NCI-H82 (cell line): Measurements from ENCODE around the gene RPS6KA4.
A peak's percentile ranks its signal among the peaks of the same experiment; 100 is the strongest.

Experiments
- DNase-seq: peaks from one replicate; lab custom pipeline; 2025; lab: John Stamatoyannopoulos, UW

RPS6KA4 gene

DNA sequence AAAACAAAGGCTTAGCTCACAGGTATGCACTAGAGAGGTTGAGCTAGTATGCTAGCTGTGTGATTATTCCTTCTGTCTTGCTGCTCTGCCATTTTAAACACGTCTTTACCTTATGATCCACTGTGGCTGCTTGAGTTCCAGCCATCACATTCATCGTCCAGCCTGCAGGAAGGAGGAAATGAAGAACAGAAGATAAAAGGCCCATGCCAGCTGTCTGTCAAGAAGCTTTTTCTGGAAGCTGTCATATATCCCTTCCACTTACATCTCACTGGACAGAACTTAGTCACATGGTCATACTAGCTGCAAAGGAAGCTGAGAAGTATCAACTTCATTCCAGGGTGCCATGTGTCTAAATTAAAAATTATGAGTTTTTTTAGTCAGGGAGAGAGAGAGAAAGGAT, 31.6 kb upstream of the RPS6KA4 start:
- no peak for DNase-seq

DNA sequence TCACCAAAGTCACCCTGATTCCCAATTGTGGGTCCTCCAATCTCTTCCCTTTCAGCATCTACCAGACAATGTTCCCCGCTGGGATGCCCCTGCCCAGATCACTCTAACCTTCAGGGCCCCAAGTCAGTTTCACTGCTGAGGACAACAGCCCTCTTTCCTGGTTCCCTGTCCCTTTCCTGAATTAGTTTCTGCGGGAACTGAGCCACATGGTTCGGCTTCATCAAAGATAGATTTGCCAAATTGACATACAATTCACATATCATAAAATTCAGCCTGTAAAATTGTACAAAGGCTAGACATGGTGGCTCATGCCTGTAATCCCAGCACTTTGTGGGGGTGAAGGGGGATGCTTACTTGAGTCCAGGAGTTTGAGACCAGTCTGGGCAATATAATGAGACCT, 31.0 kb upstream of the RPS6KA4 start:
- no peak for DNase-seq

DNA sequence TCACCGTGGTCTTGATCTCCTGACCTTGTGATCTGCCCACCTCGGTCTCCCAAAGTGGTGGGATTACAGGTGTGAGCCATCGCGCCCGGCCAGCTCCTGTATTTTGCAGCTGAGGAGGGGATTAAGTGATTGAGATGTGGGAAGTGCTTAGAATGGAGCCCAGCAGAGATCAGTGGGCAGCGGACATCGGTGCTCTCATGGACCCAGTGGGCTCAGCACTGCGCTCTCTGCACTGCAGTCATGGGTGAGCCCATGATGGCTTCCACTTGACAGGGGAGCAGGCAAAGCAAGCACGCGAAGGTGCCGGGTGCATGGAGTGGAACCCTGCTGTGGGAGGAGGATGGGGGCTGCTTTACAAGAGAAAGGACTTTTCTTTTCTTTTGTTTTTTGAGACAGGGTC, 28.1 kb upstream of the RPS6KA4 start:
- no peak for DNase-seq

DNA sequence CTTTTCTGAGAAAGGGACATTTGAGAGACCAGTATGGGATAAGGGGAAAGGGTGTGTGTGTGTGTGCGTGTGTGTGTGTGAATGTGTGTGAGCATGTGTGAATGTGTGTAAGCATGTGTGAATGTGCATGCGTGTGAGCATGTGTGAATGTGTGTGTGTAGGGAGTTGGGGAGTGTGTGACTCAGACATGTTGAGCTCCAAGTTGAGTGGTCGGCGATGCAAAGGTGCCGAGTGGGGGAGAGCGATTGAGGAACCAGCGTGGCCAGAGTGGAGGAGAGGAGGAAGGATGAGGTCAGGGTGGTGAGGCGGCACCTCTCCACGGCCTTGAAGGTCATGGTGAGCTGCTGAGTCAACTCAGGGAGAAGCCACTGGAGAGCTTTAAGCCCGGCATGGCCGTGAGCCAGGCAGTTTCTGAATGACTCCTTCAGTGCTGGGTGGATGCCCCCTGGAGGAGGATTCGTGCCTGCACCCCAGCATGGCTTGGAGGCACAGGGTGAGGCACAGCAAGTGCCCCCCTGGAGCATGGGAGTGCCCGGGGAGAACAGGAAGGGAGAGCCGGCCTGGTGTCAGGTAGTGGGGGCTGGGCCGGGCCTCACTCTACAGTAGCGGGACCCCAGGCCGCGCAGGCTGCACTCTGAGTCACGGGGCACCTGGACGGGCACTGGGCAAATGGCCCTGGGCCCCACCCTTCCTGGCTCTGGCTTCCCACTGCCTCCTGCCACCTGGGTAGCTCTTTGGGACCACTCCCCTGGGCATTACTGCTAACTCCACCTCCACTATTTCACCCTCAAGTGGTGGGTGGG, 27.2 kb upstream of the RPS6KA4 start:
- DNase-seq, result peak; percentile 74

DNA sequence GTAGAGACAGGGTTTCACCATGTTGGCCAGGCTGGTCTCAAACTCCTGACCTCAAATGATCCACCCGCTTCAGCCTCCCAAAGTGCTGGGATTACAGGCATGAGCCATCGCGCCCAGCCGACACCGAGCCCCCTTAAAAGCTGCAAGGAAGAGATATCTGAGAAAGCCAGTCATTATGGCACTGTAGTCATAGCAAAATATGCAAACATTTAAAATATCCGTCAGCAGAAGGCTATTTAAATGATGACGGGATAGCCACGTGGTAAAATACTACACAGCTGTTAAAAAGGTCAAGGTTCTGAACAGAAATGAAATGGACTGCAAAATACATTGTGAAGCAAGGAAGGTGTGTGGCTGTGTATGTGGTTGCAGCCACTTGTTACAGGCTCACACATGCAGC, 25.4 kb upstream of the RPS6KA4 start:
- no peak for DNase-seq

DNA sequence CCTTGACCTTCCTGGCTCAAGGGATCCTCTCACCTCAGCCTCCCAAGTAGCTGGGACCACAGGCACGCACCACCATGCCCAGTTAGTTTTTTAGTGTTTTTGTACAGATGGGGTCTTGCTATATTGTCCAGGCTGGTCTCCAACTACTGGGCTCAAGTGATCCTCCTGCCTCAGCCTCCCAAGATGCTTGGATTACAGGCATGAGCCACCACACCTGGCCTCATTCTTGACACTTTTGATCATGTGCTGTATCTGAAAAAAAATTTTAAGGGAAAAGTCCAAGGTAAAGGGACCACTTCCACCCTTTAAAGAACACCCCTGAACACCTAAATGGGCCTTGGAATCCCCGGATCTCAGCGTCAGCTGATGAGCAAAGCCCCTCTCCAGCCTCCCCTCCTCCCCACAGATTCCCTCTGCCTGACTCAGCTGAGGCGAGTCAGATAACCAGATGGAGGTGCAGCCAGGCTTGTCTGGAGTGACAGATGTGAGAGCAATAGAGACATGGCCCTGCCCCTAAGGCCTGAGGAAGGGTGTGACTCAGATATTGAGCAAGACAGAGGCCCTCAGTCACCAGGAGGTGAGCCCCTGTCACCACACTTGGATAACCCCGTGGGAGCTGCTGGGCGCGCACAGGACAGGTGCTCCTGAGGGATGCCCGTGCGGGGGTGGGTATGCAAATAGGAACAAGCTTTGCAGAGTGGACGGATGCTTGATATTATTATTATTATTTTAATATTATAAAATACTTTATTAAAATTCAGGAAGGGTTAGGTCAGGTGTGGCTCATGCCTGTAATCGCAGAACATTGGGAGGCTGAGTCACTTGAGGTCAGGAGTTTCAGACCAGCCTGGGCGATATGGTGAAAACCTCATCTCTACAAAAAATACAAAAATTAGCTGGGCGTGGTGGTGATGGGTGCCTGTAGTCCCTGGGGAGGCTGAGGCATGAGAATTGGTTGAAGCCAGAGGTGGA, 23.9 kb upstream of the RPS6KA4 start:
- peak; percentile 99 for DNase-seq

DNA sequence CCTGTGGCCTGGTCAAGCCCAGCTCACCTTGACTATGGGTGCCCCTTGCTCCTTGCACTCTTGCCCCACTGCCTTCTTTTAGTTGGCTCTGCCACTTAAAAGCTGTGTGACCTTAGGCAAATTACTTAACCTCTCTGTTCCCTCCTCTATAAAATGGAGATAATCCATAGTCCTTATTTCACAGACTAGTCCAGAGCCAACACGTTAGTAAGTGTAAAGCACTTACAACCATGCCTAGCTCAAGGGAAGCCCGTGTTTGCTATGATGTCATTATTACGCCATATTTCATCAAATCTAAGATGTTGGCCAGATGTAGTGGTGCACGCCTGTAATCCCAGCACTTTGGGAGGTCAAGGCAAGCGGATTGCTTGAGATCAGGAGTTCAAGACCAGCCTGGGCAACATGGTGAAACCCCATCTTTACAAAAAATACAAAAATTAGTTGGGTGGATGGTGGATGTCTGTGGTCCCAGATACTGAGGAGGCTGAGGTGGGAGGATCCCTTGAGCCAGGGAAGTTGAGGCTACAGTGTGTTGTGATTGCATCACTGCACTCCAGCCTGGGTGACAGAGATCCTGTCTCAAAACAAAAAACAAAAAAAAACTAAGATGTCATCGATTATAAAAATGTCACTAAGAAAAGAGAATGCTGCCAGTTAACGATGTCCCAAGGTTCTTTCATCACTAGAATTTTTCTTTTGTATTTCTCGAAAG, 21.3 kb upstream of the RPS6KA4 start:
- no peak for DNase-seq

DNA sequence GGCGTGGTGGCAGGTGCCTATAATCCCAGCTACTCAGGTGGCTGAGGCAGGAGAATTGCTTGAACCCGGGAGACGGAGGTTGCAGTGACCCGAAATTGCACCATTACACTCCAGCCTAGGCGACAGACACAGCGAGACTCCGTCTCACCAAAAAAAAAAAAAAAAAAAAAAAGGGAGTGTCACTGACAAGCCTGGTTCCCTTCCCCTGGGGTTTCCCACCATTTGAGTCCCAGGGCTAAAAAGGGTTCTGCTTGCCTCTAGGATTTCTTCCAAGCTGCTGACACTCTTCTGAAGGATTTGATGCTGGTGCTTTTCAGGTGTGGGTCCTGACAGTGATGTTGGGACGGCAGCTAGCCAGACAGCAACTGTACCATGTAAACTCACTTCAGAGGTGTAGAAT, 20.2 kb upstream of the RPS6KA4 start:
- no peak for DNase-seq

DNA sequence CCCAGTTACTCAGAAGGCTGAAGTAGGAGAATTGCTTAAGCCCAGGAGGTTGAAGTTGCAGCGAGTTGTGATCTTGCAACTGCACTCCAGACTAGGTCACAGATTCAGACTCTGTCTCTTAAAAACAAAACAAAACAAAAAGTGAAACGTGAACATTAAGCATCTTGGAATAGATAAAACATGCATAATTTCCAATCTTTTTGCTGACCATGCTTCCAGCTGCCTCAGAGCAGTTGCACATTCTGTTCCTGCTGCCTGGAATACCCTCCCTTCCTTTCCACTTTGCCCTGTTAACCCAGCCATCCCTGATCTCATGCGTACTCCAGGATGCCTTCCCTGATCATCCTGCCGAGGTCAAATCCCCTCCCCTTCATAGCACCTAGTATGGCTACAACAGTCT, 19.7 kb upstream of the RPS6KA4 start:
- no peak for DNase-seq

DNA sequence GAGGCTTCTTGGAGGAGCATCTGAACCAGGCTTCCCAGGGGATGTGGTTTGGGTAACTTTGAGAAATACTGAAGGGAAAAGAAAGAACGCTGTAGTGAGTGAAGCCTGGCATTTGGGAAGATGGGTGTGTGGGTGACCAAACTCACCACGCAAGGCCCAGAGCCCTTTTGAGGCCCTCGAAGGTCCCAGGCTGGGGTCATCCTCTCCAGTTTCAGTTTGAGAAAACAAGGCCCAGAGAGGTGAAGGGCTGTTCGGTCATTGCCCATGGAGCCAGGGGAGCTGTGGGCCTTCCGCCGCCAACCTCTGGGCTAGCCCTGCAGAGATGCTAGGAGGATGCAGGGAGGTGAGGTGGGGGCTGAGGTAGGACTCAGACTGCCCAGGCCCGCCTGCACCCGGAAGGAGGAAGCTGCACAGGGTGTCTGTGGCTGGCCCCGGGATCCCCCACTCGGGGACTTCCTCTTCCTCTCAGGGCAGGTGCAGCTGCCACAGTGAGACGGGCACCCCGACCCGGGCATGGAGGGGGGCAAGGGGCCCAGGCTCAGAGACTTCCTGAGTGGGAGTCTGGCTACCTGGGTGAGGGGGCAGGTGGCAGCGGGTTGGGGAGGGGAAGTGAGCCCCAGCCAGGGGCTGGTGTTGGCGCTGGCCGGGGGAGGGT, 19.1 kb upstream of the RPS6KA4 start, which contains the start of gene CCDC88B:
Gene CCDC88B (plus strand): TSS at position 451 of the 655 bp plus-strand sequence. CDS start 63 bp downstream, at position 514.
- DNase-seq, result no peak

DNA sequence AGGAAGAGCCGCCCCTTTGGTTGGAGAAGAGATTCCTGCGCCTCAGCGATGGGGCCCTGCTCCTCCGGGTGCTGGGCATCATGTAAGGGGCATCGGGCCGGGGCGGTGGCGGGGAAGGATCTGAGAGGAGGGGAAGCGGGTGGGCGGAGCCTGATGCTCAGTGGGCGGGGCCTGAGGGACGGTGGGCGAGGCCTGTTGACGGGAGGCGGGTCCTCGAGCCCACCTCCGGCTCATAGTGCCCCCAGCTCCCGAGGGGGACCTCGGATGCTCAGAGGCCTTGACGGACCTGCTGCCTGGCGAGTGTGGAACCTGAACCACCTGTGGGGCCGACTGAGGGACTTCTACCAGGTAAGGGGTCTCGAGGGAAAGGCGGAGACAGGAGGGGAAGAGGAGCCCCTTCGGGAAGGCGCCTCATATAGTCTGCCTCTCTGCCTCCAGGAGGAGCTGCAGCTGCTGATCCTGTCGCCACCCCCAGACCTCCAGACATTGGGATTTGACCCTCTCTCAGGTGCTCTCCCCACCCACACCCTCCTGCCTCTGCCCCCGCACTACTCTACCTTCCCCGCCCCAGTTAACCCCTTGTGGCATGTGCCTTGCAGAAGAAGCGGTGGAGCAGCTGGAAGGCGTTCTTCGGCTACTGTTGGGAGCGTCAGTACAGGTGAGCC, 18.2 kb upstream of the RPS6KA4 start:
- DNase-seq, result peak; percentile 52

DNA sequence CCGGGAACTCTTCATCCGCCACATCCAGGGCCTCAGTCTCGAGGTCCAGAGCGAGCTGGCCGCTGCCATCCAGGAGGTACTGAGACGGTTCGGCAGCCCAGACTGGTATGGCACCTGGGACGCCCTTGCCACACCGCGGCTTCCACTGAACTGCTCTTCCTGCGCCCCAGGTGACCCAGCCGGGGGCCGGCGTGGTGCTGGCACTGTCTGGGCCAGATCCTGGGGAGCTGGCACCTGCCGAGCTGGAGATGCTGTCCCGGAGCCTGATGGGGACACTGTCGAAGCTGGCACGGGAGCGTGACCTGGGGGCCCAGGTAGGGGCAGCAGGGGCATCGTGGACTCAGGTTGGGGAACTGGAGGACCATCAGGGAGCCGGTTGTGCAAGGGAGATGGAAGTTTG, 17.5 kb upstream of the RPS6KA4 start:
- no peak for DNase-seq

DNA sequence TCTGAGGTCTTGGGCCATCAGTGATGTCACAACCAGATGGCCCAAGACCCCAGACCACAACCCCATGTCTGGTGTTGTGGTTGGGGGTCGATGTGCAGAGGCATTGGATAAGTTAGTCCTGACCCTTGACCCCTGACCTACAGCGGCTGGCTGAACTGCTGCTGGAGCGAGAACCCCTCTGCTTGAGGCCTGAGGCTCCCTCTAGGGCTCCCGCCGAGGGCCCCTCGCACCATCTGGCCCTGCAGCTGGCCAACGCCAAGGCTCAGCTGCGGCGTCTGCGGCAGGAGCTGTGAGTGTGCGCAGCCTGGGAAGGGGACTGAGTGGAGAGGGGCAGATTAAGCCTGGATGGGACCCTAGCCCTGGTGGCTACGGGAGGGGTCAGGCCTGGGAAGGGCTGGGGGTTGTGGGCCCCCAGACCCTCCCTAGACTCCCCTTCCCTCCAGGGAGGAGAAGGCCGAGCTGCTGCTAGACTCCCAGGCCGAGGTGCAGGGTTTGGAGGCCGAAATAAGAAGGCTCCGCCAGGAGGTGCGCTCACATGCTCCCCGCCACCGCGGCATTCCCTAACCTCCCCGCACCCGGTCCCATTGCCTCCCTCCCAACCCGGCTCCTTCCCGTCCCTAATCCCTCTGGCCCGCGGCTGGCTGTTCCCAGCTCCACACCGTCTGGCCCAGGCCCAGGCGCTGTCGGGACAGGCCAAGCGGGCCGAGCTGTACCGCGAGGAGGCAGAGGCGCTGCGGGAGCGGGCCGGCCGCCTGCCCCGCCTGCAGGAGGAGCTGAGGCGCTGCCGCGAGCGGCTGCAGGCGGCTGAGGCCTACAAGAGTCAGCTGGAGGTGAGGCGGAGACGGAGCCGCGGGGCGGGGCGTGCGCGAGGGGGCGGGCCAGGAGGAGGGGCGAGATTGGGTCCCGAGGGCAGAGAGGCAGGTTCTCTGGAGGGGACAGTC, 16.8 kb upstream of the RPS6KA4 start:
- DNase-seq, result peak; percentile 89

DNA sequence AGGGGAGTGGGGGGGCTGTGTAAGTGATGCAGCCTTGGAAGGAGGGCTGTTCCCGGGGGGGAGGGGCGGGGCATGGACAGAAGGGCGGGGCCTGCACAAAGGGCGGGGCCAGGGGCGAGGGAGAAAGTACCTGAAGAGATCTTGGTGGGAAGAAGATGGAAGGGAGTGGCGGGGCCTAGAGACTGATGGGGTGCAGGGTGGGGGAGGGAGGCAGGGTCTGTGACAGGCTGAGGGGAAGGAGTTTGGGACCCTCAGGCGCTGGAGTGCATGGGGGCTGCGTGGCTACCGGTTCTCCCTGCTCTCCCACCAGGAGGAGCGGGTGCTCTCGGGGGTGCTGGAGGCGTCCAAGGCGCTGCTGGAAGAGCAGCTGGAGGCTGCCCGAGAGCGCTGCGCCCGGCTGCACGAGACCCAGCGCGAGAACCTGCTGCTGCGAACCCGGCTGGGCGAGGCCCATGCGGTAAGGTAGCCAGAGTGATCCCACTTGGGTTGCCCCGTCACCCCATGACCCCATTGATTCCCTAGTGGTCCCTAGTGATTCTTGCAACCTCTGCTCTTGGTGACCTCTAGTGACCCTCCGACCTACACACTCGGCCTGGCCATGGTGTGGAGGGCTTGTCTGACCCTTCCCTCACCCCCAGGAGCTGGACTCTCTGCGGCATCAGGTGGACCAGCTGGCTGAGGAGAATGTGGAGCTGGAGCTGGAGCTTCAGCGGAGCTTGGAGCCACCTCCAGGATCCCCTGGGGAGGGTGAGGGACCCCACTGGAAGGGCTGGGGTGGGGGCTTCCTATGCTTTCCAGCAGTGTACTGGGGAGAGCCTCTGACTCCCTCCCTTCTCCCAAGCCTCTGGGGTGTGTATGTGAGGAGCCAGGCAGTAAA, 15.9 kb upstream of the RPS6KA4 start:
- DNase-seq, result no peak

DNA sequence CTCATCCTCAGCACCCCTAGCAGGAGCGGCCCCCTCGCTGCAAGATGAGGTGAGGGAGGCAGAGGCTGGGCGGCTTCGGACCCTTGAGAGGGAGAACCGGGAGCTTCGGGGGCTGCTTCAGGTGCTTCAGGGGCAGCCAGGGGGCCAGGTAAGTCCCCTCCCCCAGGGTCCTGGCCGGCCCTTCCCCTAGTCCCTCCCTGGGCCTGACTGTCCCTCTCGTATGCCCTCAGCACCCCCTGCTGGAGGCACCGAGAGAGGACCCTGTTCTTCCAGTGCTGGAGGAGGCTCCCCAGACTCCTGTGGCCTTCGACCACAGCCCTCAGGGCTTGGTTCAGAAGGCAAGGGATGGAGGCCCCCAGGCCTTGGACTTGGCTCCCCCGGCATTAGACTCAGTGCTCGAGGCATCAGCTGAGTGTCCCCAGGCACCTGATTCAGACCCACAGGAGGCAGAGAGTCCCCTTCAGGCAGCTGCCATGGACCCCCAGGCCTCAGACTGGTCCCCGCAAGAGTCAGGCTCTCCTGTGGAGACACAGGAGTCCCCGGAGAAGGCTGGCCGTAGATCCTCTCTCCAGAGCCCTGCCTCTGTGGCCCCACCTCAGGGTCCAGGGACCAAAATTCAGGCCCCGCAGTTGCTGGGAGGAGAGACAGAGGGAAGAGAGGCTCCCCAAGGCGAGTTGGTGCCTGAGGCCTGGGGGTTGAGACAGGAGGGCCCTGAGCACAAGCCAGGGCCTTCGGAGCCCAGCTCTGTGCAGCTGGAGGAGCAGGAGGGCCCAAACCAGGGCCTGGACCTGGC, 15.0 kb upstream of the RPS6KA4 start:
- peak; percentile 53 for DNase-seq

DNA sequence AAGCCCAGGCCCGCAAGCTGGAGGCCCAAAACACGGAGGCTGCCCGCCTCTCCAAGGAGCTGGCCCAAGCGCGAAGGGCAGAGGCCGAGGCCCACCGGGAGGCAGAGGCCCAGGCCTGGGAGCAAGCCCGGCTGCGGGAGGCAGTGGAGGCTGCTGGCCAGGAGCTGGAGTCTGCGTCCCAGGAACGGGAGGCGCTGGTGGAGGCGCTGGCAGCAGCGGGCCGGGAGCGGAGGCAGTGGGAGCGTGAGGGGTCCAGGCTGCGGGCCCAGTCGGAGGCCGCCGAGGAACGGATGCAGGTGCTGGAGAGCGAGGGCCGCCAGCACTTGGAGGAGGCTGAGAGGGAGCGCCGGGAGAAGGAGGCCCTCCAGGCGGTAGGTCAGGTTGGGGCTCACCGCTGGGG, 14.2 kb upstream of the RPS6KA4 start:
- no peak for DNase-seq

DNA sequence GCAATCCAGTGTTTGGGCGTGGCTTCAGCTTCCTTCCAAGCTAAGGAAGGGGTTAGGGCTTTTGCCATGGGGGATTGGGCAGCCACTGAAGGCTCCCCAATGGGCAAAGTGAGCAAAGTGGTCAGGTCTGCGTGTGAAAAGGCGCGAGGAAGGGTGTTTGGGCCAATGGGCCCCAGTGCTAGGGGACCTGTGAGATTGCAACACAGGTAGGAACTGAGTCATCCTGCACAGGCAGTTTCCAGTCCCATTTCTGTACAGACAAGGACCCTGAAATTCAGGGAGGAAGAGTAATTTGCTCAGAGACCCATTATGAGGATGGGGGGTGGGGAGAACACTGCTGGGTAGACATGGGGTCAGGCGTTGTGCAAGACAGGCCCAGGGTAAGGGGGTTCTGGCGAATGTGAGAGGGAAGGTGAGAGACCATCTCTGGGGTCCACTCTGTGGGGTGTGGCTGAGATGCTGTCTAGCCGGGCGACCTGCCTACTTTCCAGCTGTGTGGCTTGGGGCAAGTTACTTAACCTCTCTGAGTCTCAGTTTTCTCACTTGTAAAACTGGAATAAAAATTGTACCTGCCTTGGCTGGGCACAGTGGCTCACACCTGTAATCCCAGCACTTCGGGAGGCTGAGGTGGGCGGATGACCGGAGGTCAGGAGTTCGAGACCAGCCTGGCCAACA, 11.6 kb upstream of the RPS6KA4 start:
- no peak for DNase-seq
